Astrocyte (in vitro differentiated cells and primary cell): Measurements from ENCODE around the gene TMEM120B. TPM values are rescaled to one million over a fixed set of nuclear protein-coding genes. Genes with fewer than 3 reads are reported as not detected.

ENCODE experiments used
- DNase-seq: peaks from one replicate; pipeline ENCODE4 v3.0.0-alpha.2; 2010; ENCODE audit warnings: low read depth
- FAIRE-seq: peaks from 2 replicates; lab custom pipeline; 2011; peaks lifted over from hg19 to GRCh38; lab: Jason Lieb, UNC
- H2AFZ ChIP-seq: 2 replicates; pipeline ENCODE4 v1.6.0; 2012; ENCODE audit warnings: low read depth, low read length, inconsistent platforms
- H3K27ac ChIP-seq: 2 replicates; pipeline ENCODE4 v1.5.1; 2011; ENCODE audit warnings: low read depth, low read length, inconsistent platforms
- H3K27me3 ChIP-seq: 2 replicates; pipeline ENCODE4 v1.6.0; 2011; ENCODE audit warnings: low read length, inconsistent platforms; ENCODE audit not compliant: insufficient read depth
- H3K36me3 ChIP-seq: 2 replicates; pipeline ENCODE4 v1.5.1; 2011; ENCODE audit warnings: low read length, inconsistent platforms; ENCODE audit not compliant: insufficient read depth
- H3K4me1 ChIP-seq: 2 replicates; pipeline ENCODE4 v1.5.1; 2011; ENCODE audit warnings: low read length, inconsistent platforms; ENCODE audit not compliant: insufficient read depth
- H3K4me2 ChIP-seq: 2 replicates; pipeline ENCODE4 v1.6.0; 2012; ENCODE audit warnings: low read length, inconsistent platforms
- H3K4me3 ChIP-seq: 2 replicates; pipeline ENCODE4 v1.5.1; 2011; ENCODE audit warnings: low read depth, mild to moderate bottlenecking, low read length, inconsistent platforms; ENCODE audit not compliant: insufficient read depth
- H3K79me2 ChIP-seq: 2 replicates; pipeline ENCODE4 v1.6.0; 2012; ENCODE audit warnings: mild to moderate bottlenecking, low read length, inconsistent platforms; ENCODE audit not compliant: insufficient read depth
- H3K9ac ChIP-seq: 2 replicates; pipeline ENCODE4 v1.6.0; 2012; ENCODE audit warnings: mild to moderate bottlenecking, low read length, inconsistent platforms
- H3K9me3 ChIP-seq: 2 replicates; pipeline ENCODE4 v1.5.1; 2012; ENCODE audit warnings: low read depth, mild to moderate bottlenecking, low read length, inconsistent platforms; ENCODE audit not compliant: insufficient read depth
- H4K20me1 ChIP-seq: 2 replicates; pipeline ENCODE4 v1.6.0; 2012; ENCODE audit warnings: low read length, inconsistent platforms; ENCODE audit not compliant: insufficient read depth
- H3K27ac Mint-ChIP-seq: one replicate; pipeline ENCODE4 v1.8.0; 2021; ENCODE audit warnings: mild to moderate bottlenecking, mixed read lengths; ENCODE audit not compliant: unreplicated experiment
- H3K27me3 Mint-ChIP-seq: one replicate; pipeline ENCODE4 v1.8.0; 2021; ENCODE audit warnings: low read depth, mixed read lengths; ENCODE audit not compliant: unreplicated experiment
- H3K36me3 Mint-ChIP-seq: one replicate; pipeline ENCODE4 v1.8.0; 2021; ENCODE audit warnings: low read depth, mixed read lengths; ENCODE audit not compliant: unreplicated experiment
- H3K4me1 Mint-ChIP-seq: one replicate; pipeline ENCODE4 v1.8.0; 2021; ENCODE audit warnings: low read depth, mixed read lengths; ENCODE audit not compliant: unreplicated experiment
- H3K4me3 Mint-ChIP-seq: one replicate; pipeline ENCODE4 v1.8.0; 2021; ENCODE audit warnings: mild to moderate bottlenecking, moderate library complexity, mixed read lengths; ENCODE audit not compliant: unreplicated experiment
- H3K9me3 Mint-ChIP-seq: one replicate; pipeline ENCODE4 v1.8.0; 2021; ENCODE audit warnings: mild to moderate bottlenecking, mixed read lengths; ENCODE audit not compliant: unreplicated experiment
- EZH2 ChIP-seq: IDR thresholded peaks from 2 replicates; pipeline ENCODE4 v1.6.1; 2012; ENCODE audit warnings: mild to moderate bottlenecking, low read length, inconsistent platforms; ENCODE audit not compliant: insufficient read depth
- total RNA-seq: library from RNA; stranded (reverse); gene quantifications from 2 replicates; pipeline ENCODE4 v1.2.1, GENCODE V29; 2021
- TF ChIP-seq, protein P1 (sequence below): IDR thresholded peaks from 2 replicates; pipeline ENCODE4 v1.5.1; 2011; ENCODE audit warnings: low read depth, mild to moderate bottlenecking, inconsistent platforms, low read length, moderate library complexity; ENCODE audit not compliant: insufficient read depth

TMEM120B gene
- total RNA-seq, 1 donor from 2014 or later, result 36.0 TPM

DNA sequence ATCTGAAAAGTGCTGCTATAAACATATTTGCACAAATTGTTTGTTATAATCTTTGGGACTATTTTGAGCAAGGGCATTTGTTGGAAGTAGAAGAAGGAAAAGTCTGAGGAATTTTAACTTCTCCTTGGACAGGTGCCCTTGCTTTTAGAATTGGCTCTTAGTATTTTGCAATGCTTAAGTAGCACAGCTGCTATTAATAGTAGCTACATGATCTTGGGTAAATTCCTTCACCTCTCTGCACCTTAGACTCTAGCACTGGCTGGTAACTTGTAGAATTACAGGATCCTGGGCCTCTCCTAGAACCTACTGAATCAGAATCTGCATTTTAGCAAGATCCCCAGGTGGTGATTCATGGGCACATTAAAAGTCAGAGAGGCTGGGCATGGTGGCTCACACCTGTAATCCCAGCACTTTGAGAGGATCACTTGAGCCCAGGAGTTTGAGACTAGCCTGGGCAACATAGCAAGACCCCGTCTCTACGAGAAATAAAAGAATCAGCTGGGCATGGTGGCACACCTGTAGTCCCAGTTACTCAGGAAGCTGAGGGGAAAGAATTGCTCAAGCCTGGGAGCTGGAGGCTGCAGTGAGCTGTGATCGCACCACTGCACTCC, 10.8 kb upstream of the TMEM120B start:
- H3K27ac ChIP-seq, result no peak overlapping the region
- H3K27me3 Mint-ChIP-seq, result peaks cover 4% of the 10 kb centered on the region
- H3K4me2 ChIP-seq, result no peak overlapping the region
- H3K4me3 Mint-ChIP-seq, result no peak overlapping the region
- H3K79me2 ChIP-seq, result no peaks in the 10 kb centered on the region
- H3K9ac ChIP-seq, result no peak overlapping the region
- H3K36me3 ChIP-seq, result no peaks in the 10 kb centered on the region
- no peaks in the 10 kb centered on the region for H3K4me1 Mint-ChIP-seq
- H4K20me1 ChIP-seq, result no peaks in the 10 kb centered on the region
- FAIRE-seq (no peak), DNase-seq (no peak)
- peaks cover 2% of the 10 kb centered on the region for H3K27me3 ChIP-seq
- TF ChIP-seq, protein P1, sequence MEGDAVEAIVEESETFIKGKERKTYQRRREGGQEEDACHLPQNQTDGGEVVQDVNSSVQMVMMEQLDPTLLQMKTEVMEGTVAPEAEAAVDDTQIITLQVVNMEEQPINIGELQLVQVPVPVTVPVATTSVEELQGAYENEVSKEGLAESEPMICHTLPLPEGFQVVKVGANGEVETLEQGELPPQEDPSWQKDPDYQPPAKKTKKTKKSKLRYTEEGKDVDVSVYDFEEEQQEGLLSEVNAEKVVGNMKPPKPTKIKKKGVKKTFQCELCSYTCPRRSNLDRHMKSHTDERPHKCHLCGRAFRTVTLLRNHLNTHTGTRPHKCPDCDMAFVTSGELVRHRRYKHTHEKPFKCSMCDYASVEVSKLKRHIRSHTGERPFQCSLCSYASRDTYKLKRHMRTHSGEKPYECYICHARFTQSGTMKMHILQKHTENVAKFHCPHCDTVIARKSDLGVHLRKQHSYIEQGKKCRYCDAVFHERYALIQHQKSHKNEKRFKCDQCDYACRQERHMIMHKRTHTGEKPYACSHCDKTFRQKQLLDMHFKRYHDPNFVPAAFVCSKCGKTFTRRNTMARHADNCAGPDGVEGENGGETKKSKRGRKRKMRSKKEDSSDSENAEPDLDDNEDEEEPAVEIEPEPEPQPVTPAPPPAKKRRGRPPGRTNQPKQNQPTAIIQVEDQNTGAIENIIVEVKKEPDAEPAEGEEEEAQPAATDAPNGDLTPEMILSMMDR, result no peak
- no peak for TF ChIP-seq EZH2
- no peaks in the 10 kb centered on the region for H3K9me3 ChIP-seq
- no peaks in the 10 kb centered on the region for H3K4me1 ChIP-seq
- no peaks in the 10 kb centered on the region for H3K36me3 Mint-ChIP-seq
- no peak overlapping the region for H2AFZ ChIP-seq
- H3K27ac Mint-ChIP-seq, result no peak overlapping the region
- H3K9me3 Mint-ChIP-seq, result peaks cover 9% of the 10 kb centered on the region
- no peak overlapping the region for H3K4me3 ChIP-seq

DNA sequence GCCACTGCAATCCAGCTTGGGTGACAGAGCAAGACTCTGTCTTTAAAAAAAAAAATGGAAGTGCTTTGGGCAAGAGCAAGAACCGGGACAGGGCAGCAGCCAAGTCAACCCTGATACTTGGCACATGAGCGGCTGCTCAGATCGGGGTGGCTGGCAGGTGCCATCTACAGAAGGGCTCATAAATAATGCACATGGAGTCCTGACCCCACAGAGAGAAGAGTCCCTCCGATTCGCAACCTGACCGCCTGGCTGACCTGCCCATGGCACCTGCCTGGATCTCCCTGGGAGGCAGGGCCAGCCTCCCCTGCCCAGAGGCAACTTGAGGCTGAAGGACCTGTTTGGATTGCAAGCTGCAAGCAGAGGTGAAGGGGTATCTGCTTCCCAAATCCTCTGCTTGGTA, 9.6 kb upstream of the TMEM120B start:
- peaks cover 2% of the 10 kb centered on the region for H3K27me3 ChIP-seq
- no peak overlapping the region for H3K4me2 ChIP-seq
- H3K9me3 ChIP-seq, result no peaks in the 10 kb centered on the region
- H3K4me1 ChIP-seq, result no peaks in the 10 kb centered on the region
- H4K20me1 ChIP-seq, result no peaks in the 10 kb centered on the region
- Mint-ChIP-seq H3K27ac (no peak overlapping the region), H3K27me3 (peaks cover 4% of the 10 kb centered on the region), H3K4me3 (no peak overlapping the region), H3K9me3 (peaks cover 9% of the 10 kb centered on the region), H3K4me1 (no peaks in the 10 kb centered on the region), H3K36me3 (no peaks in the 10 kb centered on the region)
- TF ChIP-seq EZH2, result no peak
- TF ChIP-seq, protein P1, result no peak
- H3K79me2 ChIP-seq, result no peaks in the 10 kb centered on the region
- no peak overlapping the region for H3K9ac ChIP-seq
- H3K4me3 ChIP-seq, result no peak overlapping the region
- DNase-seq (no peak), FAIRE-seq (no peak)
- no peaks in the 10 kb centered on the region for H3K36me3 ChIP-seq
- H2AFZ ChIP-seq, result no peak overlapping the region
- H3K27ac ChIP-seq, result no peak overlapping the region

DNA sequence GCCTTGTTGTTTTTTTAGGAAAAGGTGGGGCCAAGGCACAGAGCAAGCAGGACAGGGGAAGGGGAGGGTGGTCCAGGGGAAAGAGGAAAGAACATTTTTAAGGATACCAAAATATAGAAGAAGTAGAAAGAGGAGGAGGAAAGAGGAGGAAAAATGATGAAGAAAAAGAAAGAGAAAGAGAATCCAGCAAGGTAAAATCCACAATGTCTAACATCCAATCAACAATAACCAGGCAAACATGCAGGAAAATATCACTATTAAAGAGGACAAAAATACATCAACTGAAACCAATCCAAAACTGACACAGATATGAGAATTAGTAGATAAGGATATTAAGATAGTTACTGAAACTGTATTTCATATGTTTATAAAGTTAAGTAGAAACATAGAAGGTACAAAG, 7.0 kb upstream of the TMEM120B start:
- TF ChIP-seq, protein P1, result no peak
- TF ChIP-seq EZH2, result no peak
- no peaks in the 10 kb centered on the region for H4K20me1 ChIP-seq
- no peak overlapping the region for H3K27ac Mint-ChIP-seq
- H3K79me2 ChIP-seq, result no peaks in the 10 kb centered on the region
- peaks cover 6% of the 10 kb centered on the region for H3K4me1 ChIP-seq
- no peak overlapping the region for H3K9ac ChIP-seq
- no peaks in the 10 kb centered on the region for H3K9me3 ChIP-seq
- no peak overlapping the region for H3K4me2 ChIP-seq
- no peaks in the 10 kb centered on the region for H3K36me3 ChIP-seq
- DNase-seq, result no peak
- peaks cover 4% of the 10 kb centered on the region for H3K27me3 Mint-ChIP-seq
- H3K27ac ChIP-seq, result no peak overlapping the region
- H2AFZ ChIP-seq, result no peak overlapping the region
- no peak for FAIRE-seq
- H3K4me3 ChIP-seq, result no peak overlapping the region
- H3K4me3 Mint-ChIP-seq, result no peak overlapping the region
- H3K27me3 ChIP-seq, result peaks cover 2% of the 10 kb centered on the region
- H3K9me3 Mint-ChIP-seq, result peaks cover 12% of the 10 kb centered on the region
- peaks cover 9% of the 10 kb centered on the region for H3K4me1 Mint-ChIP-seq
- H3K36me3 Mint-ChIP-seq, result no peaks in the 10 kb centered on the region
